H4 (cell line): ENCODE measurements around the gene STAMBP. TPM values are rescaled to one million over a fixed set of nuclear protein-coding genes. Genes with fewer than 3 reads are reported as not detected.

Experiments
- DNase-seq: peaks from one replicate; pipeline ENCODE4 v3.0.0-alpha.2; 2015; ENCODE audit warnings: low spot score
- total RNA-seq: library from RNA; depleted of rRNA; stranded (reverse); fragments of >200 nt; shearing (Covaris generic); gene quantifications from 2 replicates; pipeline ENCODE4 v1.2.3, GENCODE V29; 2014

STAMBP gene
- total RNA-seq, 1 experiment from 2014 or later = 63.7 TPM

GRCh38 chr2:73906847-73907505 lies 78.2 kb downstream of the STAMBP start:
- no peak for DNase-seq

DNA sequence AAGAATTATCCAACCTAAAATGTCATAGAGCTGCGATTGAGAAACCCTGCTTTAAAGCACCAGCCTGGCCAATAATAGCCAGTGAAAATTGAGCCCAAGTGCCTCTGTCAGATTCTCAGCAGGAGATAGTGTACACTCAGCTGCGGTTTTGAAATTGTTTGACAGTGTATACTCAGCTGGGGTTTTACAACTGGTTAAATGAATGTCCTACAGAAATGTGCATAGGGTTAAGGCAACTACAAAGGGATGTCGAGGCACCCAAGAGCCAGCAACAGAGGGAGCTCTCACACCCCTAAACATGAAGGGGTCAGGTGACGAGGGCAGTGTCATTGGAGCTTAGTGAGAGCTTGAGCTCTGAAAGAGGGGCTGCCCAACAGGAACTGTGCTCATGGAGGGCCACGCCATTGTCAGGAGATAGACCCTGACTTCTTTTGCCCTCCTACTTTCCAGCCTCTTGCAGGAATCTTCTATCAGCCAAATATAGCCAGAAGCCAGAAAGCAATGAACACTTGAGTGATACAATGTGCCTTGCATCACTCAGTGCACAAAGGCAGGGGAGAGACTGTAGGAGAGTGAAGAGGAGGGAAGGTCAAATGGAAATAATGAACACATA lies 79.2 kb downstream of the STAMBP start:
- DNase-seq = no peak

DNA sequence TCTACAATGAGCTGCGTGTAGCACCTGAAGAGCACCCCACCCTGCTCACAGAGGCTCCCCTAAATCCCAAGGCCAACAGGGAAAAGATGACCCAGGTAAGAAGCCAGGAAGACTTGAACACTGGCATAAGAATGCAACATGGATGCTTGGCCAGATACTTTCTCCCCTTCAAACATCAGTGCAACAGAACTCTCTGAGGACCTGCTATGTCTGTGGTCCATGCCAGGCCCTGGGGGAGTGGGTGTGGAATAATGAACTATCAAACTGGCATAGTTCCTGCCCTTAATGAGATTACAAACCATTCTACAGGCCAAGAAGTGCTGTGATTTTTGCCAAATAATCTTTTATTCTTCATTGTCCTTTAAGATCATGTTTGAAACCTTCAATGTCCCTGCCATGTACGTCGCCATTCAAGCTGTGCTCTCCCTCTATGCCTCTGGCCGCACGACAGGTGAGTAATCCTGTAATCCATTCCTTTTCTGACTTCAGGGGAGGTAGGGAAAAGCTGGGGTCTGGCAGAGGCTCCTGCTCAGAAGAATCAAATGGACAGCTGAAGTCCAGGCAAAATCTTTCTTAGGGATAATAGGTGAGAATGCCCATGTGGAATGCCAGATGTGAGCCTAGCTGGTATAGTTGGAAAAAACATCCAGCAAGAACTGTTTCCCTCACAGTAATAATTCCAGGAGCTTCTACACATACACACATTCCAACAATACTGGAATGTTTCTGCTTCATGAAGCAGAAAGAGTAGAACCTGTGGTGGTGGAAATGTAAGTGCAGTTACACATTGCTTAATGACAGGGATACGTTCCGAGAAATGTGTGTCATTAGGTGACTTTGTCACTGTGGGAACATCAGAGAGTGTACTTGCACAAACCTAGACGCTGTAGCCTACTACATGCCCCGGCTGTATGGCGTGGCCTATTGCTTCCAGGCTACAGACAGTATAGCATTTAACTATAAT lies 80.2 kb downstream of the STAMBP start:
- no peak for DNase-seq

DNA sequence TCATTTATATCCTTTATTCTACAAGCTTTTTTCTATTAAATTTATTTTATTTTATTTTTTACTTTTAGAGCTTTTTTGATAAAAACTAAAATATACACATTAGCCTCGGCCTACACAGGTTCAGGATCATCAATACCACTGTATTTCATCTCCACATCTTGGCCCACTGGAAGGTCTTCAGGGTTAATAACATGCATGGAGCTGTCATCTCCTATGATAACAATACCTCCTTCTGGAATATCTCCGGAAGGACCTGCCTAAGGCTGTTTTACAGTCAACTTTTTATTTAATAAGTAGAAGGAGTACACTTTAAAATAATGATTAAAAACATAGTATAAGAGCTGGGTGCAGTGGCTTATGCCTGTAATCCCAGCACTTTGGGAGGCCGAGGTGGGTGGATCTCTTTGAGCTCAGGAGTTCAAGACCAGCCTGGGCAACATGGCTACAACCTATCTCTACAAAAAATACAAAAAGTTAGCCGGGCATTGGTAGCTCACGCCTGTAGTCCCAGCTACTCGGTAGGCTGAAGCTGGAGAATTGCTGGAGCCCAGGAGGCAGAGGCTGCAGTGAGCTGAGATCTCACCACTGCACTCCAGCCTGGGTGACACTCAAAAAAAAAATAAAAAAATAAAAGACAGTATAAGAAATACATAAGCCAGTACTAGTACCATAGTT lies 82.2 kb downstream of the STAMBP start:
- DNase-seq = no peak

DNA sequence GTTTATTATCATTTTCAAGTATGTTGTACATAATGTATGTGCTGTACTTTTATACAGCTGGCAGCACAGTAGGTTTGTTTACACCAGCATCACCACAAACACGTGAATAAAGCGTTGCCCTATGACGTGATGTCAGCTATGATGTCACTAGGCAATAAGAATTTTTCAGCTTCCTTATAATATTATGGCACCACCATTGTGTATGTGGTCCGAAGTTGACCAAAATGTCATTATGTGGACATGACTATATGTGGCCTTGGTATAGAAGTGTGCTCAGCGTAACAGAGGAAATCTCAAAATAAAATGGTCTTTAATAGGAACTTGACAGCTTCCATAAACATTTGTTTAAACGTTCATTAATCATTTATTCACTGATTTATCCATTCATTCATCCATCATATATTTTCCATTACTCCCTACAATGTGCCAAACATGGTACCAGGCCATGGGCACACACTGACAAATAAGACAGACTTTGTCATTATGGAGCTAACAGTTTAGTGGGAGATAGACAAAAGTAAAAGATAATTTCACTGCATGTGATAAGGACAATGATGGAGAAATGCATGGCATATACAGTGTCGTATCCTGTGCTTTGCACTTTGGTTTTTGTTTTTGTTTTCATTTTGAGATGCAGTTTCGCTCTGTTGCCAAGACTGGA lies 82.9 kb downstream of the STAMBP start:
- DNase-seq = no peak

DNA sequence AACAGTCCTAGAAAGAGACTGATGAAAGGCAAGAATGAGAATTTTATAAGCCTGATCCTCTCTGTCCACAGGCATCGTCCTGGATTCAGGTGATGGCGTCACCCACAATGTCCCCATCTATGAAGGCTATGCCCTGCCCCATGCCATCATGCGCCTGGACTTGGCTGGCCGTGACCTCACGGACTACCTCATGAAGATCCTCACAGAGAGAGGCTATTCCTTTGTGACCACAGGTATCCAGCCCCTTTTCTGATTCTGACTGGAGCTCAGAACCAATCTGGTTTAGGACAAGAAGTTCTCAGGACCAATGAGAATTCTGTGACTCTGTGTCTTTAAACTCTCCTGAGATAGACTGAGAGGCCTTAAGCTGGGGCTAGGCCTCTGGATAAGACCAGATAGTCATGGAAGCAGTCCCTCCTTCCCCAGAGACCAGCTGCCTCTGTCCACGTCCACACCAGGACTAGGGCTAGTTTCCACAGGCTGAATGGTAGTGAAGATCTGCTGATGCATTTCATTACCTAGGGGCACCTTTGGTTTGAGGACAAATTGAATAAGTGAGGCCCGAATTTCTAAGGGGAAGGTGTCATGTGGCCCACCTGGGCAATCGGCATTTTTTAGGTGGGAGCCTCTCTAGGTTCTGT lies 84.8 kb downstream of the STAMBP start:
- no peak for DNase-seq

- DNase-seq = no peak
Measured at GRCh38 chr2:73914667-73915066, 85.9 kb downstream of the STAMBP start.

DNA sequence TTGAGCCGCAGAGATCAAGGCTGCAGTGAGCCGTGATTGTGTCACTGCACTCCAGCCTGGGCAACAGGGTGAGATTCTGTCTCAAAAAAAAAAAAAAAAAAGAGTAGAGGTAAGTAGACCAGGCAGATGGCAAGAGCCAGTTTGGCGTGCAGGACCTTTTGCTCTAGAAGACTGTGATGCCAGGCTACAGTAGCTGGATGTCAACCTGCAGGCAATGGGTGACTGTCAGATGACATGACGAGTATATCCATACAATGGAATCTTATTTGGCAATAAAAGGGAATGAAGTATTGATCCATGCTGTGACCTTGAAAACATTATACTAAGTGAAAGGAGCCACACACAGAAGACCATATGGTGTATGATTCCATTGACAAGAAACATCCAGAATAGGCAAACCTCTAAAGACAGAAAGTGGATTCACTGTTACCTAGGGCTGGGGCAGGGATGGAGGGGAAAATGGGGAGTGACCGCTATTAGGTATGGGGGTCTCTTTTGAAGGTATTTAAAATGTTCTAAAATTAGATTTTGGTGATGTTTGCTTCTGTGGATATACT lies 86.8 kb downstream of the STAMBP start:
- no peak for DNase-seq

DNA sequence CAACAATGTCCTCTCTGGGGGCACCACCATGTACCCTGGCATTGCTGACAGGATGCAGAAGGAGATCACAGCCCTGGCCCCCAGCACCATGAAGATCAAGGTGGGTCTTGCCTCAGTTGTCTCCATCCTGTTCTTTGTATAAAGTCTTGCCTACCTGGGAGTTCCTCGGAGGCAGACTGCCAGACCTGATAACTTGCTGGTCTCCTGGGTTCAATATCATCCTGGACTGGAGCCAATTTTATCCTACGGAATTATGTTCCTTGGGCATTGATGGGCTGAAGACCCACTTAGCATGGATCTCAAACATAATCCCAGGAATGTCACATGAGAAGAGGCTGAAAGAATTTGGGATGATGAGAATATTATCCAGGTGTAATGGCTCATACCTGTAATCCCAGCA lies 87.9 kb downstream of the STAMBP start:
- no peak for DNase-seq

- no peak for DNase-seq
Measured at GRCh38 chr2:73917296-73917695, 88.5 kb downstream of the STAMBP start.

- DNase-seq = no peak
Measured at GRCh38 chr2:73917696-73918207, 89.0 kb downstream of the STAMBP start.

GRCh38 chr2:73918856-73919255 lies 90.1 kb downstream of the STAMBP start:
- no peak for DNase-seq

GRCh38 chr2:73919596-73920228 lies 91.0 kb downstream of the STAMBP start:
- DNase-seq = no peak

- peak; percentile 26 for DNase-seq
Measured at GRCh38 chr2:73920577-73921545, 92.1 kb downstream of the STAMBP start.

- DNase-seq = no peak
Measured at GRCh38 chr2:73921581-73921980, 92.8 kb downstream of the STAMBP start.

DNA sequence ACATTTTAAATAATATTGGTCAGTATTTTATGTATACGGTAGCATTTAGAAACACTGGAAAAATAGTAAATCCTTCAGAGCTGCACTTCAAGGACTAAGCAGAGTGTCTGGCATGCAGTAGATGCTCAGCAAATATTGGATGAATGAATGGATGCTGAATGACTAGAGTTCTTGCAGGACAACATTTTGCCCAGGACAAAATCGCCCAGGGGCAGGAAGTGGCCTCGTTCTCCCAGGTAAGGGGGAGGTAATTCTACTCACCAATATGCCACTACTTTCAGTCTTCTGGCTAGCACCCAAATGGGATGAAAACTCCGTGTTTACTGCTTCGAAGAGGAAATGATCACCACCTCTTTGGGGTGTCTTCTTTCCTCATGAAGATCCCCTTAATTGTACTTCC lies 93.9 kb downstream of the STAMBP start:
- no peak for DNase-seq
